Measurements from ENCODE around the gene TENT4A.

The TENT4A gene

DNA sequence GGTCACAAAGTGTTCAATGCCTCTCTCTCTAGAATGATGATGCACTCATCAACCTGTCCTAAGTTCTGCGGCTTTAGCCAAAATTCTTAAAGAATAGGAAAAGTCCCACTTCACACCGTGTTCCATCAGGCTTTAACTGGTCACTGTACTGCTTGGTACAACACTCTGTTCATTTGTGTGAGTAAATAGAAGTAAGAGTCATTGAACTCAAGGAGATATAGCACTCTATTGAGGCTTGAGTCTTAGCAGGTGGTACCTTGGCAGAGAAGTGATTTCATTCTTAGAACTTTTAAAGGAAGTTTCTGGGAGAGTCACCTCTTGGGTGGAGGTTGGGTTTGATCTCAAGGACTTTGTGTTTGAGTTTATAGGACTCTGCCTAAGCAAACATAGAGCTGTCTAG is 92.6 kb downstream of the TENT4A start:
- DNase-seq (ENCODE audit: low spot score), result no peak
